Spleen (tissue), 11 donors: ENCODE data around the gene FGF18. TPM values are rescaled to one million over a fixed set of nuclear protein-coding genes. Genes with fewer than 3 reads are reported as not detected.

Source experiments
- DNase-seq: peaks from one replicate; pipeline ENCODE4 v3.0.0-alpha.2; 2020
- H3K27ac ChIP-seq, 8 donors: fragments of 200-600 bp; sonication (generic) in 7 of 8; 1 replicate in 4 of 8; 2 replicates in 4 of 8; pipeline versions ENCODE4 v1.5.0 to v1.8.0; 2016 to 2021; ENCODE audit warnings: inconsistent platforms in 4 of 8, mild to moderate bottlenecking in 4 of 8, moderate library complexity in 1 of 8
- H3K27me3 ChIP-seq, 7 donors: fragments of 200-600 bp; sonication (generic) in 6 of 7; replicated peaks in 1 of 7; 1 replicate in 4 of 7; 2 replicates in 3 of 7; pipeline versions ENCODE4 v1.5.0 to v1.8.0; 2016 to 2021; ENCODE audit warnings: inconsistent platforms in 3 of 7, mild to moderate bottlenecking in 1 of 7
- H3K36me3 ChIP-seq, 6 donors: fragments of 200-600 bp; sonication (generic) in 5 of 6; 1 replicate in 4 of 6; 2 replicates in 2 of 6; pipeline versions ENCODE4 v1.5.0 to v1.8.0; 2016 to 2021; ENCODE audit warnings: inconsistent platforms in 2 of 6
- H3K4me1 ChIP-seq, 6 donors: fragments of 200-600 bp; sonication (generic) in 5 of 6; 1 replicate in 3 of 6; 2 replicates in 3 of 6; pipeline versions ENCODE4 v1.5.0 to v1.8.0; 2016 to 2021; ENCODE audit warnings: inconsistent platforms in 3 of 6
- H3K4me3 ChIP-seq, 8 donors: fragments of 200-600 bp; sonication (generic) in 7 of 8; 1 replicate in 4 of 8; 2 replicates in 4 of 8; pipeline versions ENCODE4 v1.5.0 to v1.8.0; 2016 to 2021; ENCODE audit warnings: inconsistent platforms in 4 of 8, mild to moderate bottlenecking in 4 of 8, moderate library complexity in 2 of 8
- H3K9me3 ChIP-seq, 8 donors: fragments of 200-600 bp; sonication (generic) in 7 of 8; 1 replicate in 4 of 8; 2 replicates in 4 of 8; pipeline versions ENCODE4 v1.5.0 to v1.8.0; 2016 to 2021; ENCODE audit warnings: inconsistent platforms in 4 of 8
- POLR2A ChIP-seq, 3 donors: fragments of 450-650 bp; IDR thresholded peaks; one replicate each; pipeline ENCODE4 v1.5.1; 2017; ENCODE audit warnings: antibody characterized with exemption in 3 of 3, mild to moderate bottlenecking in 1 of 3
- POLR2AphosphoS5 ChIP-seq, 3 donors: sonication (generic); formaldehyde crosslinking; IDR thresholded peaks; one replicate each; pipeline ENCODE4 v1.5.1; 2017; ENCODE audit warnings: antibody characterized with exemption in 3 of 3
- WGBS, 5 donors: extraction: QIAGEN DNeasy Blood & Tissue Kit in 3 of 5; methylation state at CpG; one replicate each; pipeline versions ENCODE4 v1.1.5 to v1.1.7; 2013 to 2018; 5-methylcytosine and 5-hydroxymethylcytosine counted together
- intact Hi-C: fragments of 100-400 bp; cut with DNase I; formaldehyde crosslinking; loops from one replicate; pipeline ENCODE4 v1.15.0; 2023; ENCODE audit warnings: low total_unique reads
- polyA plus RNA-seq, 3 donors: library from polyadenylated mRNA; stranded (reverse); fragments of 200-250 nt; gene quantifications; one replicate each; pipeline ENCODE4 v1.2.1, GENCODE V29; 2013
- total RNA-seq, 7 donors: library from RNA; depleted of rRNA in 3 of 7; stranded (reverse); fragments of >200 nt in 3 of 7; fragmentation: NEBNext Ultra II Directional in 4 of 7; extraction: Animal tissue kit (Norgen Biotek cat#: 25700) in 4 of 7; gene quantifications; one replicate each; pipeline versions ENCODE4 v1.1.0 to v1.2.1, GENCODE V29; 2016 to 2021
- TF ChIP-seq, protein P1 (sequence below), 11 experiments: fragments of 200-600 bp in 7 of 11; fragments of 450-650 bp in 4 of 11; sonication (generic) in 4 of 11; IDR thresholded peaks in 8 of 11; conservative IDR thresholded peaks in 3 of 11; 1 replicate in 7 of 11; 2 replicates in 4 of 11; pipeline versions ENCODE4 v1.4.0 to v1.8.0; 2016 to 2021; ENCODE audit warnings: antibody characterized with exemption in 11 of 11, inconsistent platforms in 4 of 11, mild to moderate bottlenecking in 1 of 11
- donor health status: healthy with polysubstance abuse.
- donor health status: DM: no; HTN: no; CAD: no; lungs with moderate emphysema.
- donor health status: DM: no; HTN: no; CAD: no.
- donor health status: Bipolar disorder and iron deficiency.
- donor health status: healthy.
- donor health status: DM: no; HTN: no; CAD: no.
- donor health status: DM: yes; HTN: yes; CAD: no.

FGF18 gene
- total and polyA plus RNA-seq, 10 donors = 0.22 to 0.74 (median 0.33) TPM; not detected in 1

DNA sequence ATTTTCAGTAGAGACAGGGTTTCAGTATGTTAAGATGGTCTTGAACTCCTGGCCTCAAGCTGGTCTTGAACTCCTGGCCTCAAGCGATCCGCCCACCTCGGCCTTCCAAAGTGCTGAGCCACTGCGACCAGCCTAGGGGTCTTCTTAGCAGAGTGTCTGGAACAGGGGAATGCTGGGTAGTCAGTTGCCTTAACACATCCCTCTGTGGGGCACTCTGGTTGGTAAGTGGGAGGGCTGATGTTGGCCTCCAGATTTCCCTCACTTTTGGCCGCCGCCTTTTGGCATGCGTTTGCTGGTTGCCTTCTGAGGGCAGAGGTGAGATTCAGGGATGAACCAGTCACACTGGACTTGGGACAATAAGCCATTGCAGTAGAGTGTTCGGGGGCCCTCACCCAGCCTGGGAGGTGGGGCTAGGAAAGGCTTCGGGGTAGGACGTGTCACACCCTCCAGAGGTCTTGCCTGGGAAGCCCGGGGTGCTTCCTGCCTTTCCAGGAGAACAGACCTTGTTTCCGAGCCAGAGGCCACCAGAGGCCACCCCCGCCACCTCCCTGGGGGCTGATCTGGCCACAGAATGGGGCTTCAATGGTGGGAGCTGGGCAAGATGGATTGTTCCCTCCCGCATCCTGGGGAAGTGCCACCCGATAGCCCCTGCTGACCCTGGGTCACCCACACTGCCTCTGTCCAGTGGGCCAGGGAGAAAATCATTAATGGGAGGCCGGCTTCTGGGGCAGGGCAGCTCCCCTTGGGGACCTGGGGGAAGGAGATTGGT, 13.3 kb downstream of the FGF18 start:
- Histone ChIP-seq H3K9me3 (no peaks in the 10 kb centered on the region), H3K4me1 (no peaks in the 10 kb centered on the region), H3K36me3 (no peaks in the 10 kb centered on the region), H3K27ac (no peak overlapping the region), H3K27me3 (peaks cover 0 to 5% (median 0%) of the 10 kb centered on the region in 7 donors), H3K4me3 (no peak overlapping the region)
- 78 to 82% (median 80%) methylated on average over 16 of the region's 16 CpGs for WGBS, 5 donors
- DNase-seq = peak; percentile 61
- intact Hi-C loops = no loop called here
- TF ChIP-seq POLR2AphosphoS5 (IDR thresholded peaks at IDR 0.05) (no peak), POLR2A (IDR thresholded peaks at IDR 0.05) (no peak)
- TF ChIP-seq, protein P1, sequence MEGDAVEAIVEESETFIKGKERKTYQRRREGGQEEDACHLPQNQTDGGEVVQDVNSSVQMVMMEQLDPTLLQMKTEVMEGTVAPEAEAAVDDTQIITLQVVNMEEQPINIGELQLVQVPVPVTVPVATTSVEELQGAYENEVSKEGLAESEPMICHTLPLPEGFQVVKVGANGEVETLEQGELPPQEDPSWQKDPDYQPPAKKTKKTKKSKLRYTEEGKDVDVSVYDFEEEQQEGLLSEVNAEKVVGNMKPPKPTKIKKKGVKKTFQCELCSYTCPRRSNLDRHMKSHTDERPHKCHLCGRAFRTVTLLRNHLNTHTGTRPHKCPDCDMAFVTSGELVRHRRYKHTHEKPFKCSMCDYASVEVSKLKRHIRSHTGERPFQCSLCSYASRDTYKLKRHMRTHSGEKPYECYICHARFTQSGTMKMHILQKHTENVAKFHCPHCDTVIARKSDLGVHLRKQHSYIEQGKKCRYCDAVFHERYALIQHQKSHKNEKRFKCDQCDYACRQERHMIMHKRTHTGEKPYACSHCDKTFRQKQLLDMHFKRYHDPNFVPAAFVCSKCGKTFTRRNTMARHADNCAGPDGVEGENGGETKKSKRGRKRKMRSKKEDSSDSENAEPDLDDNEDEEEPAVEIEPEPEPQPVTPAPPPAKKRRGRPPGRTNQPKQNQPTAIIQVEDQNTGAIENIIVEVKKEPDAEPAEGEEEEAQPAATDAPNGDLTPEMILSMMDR (IDR thresholded peaks at IDR 0.05 in 8 of 11, conservative IDR thresholded peaks at IDR 0.05 in 3 of 11) = no peak

DNA sequence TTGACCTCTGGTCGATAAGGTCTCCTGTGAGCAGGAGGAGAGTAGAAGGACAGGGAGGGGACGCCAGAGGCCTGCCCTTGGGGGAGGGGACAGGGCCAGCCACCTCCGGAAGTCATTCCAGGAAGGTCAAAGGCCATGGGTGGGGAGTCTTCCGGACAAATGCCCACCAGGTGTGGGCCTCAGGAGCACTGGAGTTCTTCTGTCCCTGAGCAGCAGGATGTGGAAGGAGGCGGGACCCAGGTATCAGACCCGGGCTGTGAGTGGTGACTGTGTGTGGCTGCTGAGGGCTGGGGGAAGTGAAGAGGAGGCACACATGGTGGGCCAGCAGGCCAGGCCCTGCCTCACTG, 13.9 kb downstream of the FGF18 start:
- TF ChIP-seq POLR2A (IDR thresholded peaks at IDR 0.05) (no peak), POLR2AphosphoS5 (IDR thresholded peaks at IDR 0.05) (no peak)
- TF ChIP-seq, protein P1 (IDR thresholded peaks at IDR 0.05 in 8 of 11, conservative IDR thresholded peaks at IDR 0.05 in 3 of 11) = no peak
- no peak overlapping the region for H3K27ac ChIP-seq
- H3K36me3 ChIP-seq = no peaks in the 10 kb centered on the region
- intact Hi-C loops = no loop called here
- H3K9me3 ChIP-seq = no peaks in the 10 kb centered on the region
- WGBS, 5 donors = 39 to 68% (median 53%) methylated on average over 6 of the region's 6 CpGs
- no peak overlapping the region for H3K4me3 ChIP-seq
- H3K4me1 ChIP-seq = no peaks in the 10 kb centered on the region
- H3K27me3 ChIP-seq = peaks cover 0 to under 1% (median 0%) of the 10 kb centered on the region in 7 donors
- DNase-seq = peak; percentile 61

DNA sequence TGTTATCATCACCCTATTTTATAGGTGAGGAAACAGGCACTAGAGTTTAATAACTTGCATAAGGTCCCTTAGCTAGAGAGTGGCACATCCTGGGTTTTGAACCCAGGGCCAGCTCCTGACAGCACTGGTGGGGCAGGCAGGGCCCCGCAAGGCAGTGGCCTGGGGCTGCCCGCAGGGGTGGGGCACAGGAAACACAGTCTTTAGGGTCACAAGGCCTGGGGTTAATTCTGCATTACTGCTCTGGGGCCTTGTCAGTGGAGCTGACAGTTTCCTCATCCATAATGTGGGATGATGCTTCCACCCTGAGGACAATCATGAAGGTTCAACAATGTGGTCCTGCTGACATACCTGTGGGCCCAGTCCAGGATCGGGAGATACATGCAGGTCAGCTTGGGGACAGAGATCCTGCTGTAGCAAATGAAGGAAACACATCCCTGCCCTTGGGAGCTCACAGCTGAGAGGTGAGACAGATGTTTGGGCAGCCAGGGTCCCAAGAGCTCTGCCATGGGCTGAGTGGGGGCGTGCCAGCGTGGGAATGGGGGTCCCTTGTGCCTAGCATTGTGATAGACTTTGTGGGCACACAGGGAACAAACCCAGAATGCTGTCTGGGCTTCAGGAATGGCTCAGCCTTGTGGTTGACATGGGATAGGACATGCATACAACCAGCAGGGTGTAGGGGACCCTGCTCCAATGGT, 14.7 kb downstream of the FGF18 start:
- Histone ChIP-seq H3K4me1 (no peaks in the 10 kb centered on the region), H3K9me3 (no peaks in the 10 kb centered on the region), H3K4me3 (no peak overlapping the region), H3K27ac (no peak overlapping the region), H3K27me3 (no peaks in the 10 kb centered on the region), H3K36me3 (no peaks in the 10 kb centered on the region)
- peak; percentile 45 for DNase-seq
- TF ChIP-seq, protein P1 (IDR thresholded peaks at IDR 0.05 in 8 of 11, conservative IDR thresholded peaks at IDR 0.05 in 3 of 11) = no peak
- TF ChIP-seq POLR2AphosphoS5 (IDR thresholded peaks at IDR 0.05) = no peak
- no peak for TF ChIP-seq POLR2A (IDR thresholded peaks at IDR 0.05)
- intact Hi-C loops = no loop called here
- 77 to 96% (median 83%) methylated on average over 3 to 5 of the region's 5 CpGs for whole genome bisulfite sequencing, 5 donors

DNA sequence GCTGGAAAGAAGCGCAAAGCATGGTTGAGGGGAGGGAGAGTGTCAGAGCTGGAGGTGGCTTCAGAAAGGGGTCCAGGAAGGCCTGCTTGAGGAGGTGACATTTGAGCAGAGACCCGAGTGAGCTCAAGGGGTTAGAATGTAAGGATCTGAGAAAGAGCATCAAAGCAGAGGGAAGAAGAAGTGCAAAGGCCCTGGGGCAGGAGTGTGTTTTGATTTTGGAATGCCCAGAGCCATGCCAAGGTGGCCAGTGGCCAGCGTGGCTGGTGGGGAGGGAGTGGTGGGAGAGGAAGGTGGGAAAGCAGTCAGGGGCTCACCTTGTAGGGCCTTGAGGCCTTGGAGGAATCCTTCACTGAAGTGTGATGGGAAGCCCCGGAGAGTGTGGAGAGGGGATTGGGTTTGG, 15.4 kb downstream of the FGF18 start:
- Histone ChIP-seq H3K27me3 (no peaks in the 10 kb centered on the region), H3K36me3 (no peaks in the 10 kb centered on the region), H3K4me3 (no peak overlapping the region), H3K27ac (no peak overlapping the region), H3K4me1 (no peaks in the 10 kb centered on the region), H3K9me3 (no peaks in the 10 kb centered on the region)
- 86 to 94% (median 91%) methylated on average over 4 of the region's 4 CpGs for WGBS, 5 donors
- no peak for DNase-seq
- intact Hi-C loops = no loop called here
- TF ChIP-seq, protein P1 (IDR thresholded peaks at IDR 0.05 in 8 of 11, conservative IDR thresholded peaks at IDR 0.05 in 3 of 11) = no peak
- no peak for TF ChIP-seq POLR2AphosphoS5 (IDR thresholded peaks at IDR 0.05)
- TF ChIP-seq POLR2A (IDR thresholded peaks at IDR 0.05) = no peak
